Activated CD8-positive, alpha-beta memory T cell treated with anti-CD3 and anti-CD28 coated beads, Interleukin-2, amount 50 U/mL, for 4 hours (primary cell): ENCODE results near the gene BMP6.

Experiments used
- DNase-seq: peaks from one replicate; pipeline ENCODE4 v3.0.0-alpha.2; 2020

Gene BMP6

GRCh38 chr6:7836371-7837026 lies 110.6 kb downstream of the BMP6 start:
- no peak for DNase-seq

- no peak for DNase-seq
Measured at GRCh38 chr6:7841781-7842468, 116.0 kb downstream of the BMP6 start.

GRCh38 chr6:7846966-7847818 lies 121.3 kb downstream of the BMP6 start:
- DNase-seq = no peak

- DNase-seq = no peak
Measured at GRCh38 chr6:7848229-7848628, 122.3 kb downstream of the BMP6 start.

- no peak for DNase-seq
Measured at GRCh38 chr6:7851780-7852179, 125.9 kb downstream of the BMP6 start.

GRCh38 chr6:7859591-7859990 lies 133.7 kb downstream of the BMP6 start:
- no peak for DNase-seq

- no peak for DNase-seq
Measured at GRCh38 chr6:7865781-7866180, 139.9 kb downstream of the BMP6 start.

- no peak for DNase-seq
Measured at GRCh38 chr6:7866526-7866925, 140.6 kb downstream of the BMP6 start.

GRCh38 chr6:7868926-7869325 lies 143.0 kb downstream of the BMP6 start:
- no peak for DNase-seq

GRCh38 chr6:7878401-7878964 lies 152.6 kb downstream of the BMP6 start:
- DNase-seq = no peak

- DNase-seq = no peak
Measured at GRCh38 chr6:7879043-7879442, 153.1 kb downstream of the BMP6 start.

GRCh38 chr6:7879579-7879978 lies 153.7 kb downstream of the BMP6 start:
- DNase-seq = no peak

GRCh38 chr6:7879980-7880717 lies 154.2 kb downstream of the BMP6 start:
- no peak for DNase-seq

- no peak for DNase-seq
Measured at GRCh38 chr6:7880718-7881107, 154.8 kb downstream of the BMP6 start.

GRCh38 chr6:7881765-7882500 lies 156.0 kb downstream of the BMP6 start:
- DNase-seq = no peak

GRCh38 chr6:7882505-7883257 lies 156.8 kb downstream of the BMP6 start:
- DNase-seq = no peak

GRCh38 chr6:7883381-7883780 lies 157.5 kb downstream of the BMP6 start:
- no peak for DNase-seq

GRCh38 chr6:7886132-7886531 lies 160.2 kb downstream of the BMP6 start:
- no peak for DNase-seq

- no peak for DNase-seq
Measured at GRCh38 chr6:7887278-7887991, 161.5 kb downstream of the BMP6 start.

- DNase-seq = no peak
Measured at GRCh38 chr6:7888587-7889357, 162.9 kb downstream of the BMP6 start.
